NCI-H187 (cell line): ENCODE data around the gene CSK.
"Not testable (repeated sequence)": the region's sequence is repeated elsewhere in the genome, so short reads cannot be mapped to it uniquely, and the experiment has no call there.

ENCODE experiments used
- DNase-seq, 2 experiments: peaks; one replicate each; lab custom pipeline; 2025; lab: John Stamatoyannopoulos, UW

Gene CSK

DNA sequence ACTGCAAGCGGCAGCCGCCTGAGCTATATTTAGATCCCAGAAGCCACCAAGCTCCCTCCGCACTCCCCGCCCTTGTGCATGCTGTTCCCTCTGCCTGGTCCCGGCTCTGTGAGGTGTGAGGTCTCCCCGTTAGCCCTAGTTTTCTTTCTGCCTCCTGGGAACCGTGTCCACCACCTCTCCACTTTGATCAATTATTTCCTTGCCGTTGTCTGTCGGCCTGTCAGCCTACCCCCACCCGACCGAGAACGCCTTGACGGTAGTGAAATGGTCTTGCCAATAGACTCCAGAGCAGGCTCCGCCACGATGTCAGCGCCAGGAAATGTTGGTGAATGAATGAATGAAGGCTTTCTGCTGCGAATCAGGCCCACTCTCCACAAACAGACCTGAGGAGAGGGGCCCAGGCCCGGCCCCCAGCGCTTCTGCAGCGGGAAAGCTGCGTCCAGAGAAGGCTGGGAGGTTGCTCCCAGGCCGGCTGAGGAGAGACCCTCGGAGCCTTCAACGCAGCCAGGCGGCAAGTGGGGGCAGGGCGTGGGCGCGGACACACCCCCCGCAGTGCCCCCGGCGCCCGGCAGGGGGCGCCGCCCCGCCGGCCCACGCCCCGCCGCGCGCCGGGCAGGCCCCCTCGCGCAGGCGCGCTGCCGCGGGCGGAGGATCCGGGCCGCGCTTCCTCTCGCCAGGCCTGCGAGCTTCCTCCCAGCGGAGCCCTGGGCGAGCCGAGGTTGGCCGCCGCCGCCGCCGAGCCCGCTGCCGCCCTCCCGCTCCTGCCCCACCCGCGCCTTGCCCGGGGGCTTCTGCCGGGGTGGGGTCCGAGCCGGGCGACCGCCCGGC, at the start of gene CSK:
Gene CSK (plus strand): TSS at position 650 of the 828 bp plus-strand sequence. CDS start 16,218 bp downstream, outside the sequence.
- DNase-seq = peak in 1 of 2 experiments; percentile 52

DNA sequence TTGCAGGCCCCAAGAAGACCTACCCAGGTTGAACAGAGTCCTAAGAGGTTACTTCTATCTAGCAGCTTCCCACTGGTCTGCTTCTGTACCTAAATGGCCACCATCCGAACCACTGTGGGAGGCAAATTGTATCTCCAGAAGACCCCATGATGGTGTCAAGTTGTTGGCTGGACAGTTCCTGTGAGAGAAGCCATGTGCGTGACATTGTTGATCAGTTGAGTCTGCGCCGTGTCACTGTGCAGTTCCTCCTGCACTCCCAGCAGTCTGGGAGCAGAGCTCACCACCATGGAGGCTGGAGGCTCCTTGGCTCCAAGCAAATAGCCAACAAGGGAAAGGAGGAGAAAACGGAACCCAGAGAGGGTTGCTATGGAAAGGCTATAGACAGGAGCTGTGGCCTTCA, 49.0 kb upstream of the CSK start:
- DNase-seq = no peak

GRCh38 chr15:74733269-74733668, 48.6 kb upstream of the CSK start:
- no peak for DNase-seq

- no peak for DNase-seq
Observed at GRCh38 chr15:74735305-74735704, 46.6 kb upstream of the CSK start.

DNA sequence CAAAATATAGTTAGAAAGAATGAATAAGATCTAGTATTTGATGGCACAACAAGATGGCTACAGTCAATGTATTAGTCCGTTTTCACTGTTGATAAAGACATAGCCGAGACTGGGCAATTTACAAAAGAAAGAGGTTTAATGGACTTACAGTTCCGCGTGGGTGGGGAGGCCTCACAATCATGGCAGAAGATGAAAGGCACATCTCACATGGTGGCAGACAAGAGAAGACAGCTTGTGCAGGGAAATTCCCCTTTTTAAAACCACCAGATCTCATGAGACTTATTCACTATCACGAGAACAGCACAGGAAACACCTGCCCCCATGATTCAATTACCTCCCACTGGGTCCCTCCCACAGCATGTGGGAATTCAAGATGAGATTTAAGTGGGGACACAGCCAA, 43.6 kb upstream of the CSK start:
- not testable (repeated sequence) for DNase-seq

DNA sequence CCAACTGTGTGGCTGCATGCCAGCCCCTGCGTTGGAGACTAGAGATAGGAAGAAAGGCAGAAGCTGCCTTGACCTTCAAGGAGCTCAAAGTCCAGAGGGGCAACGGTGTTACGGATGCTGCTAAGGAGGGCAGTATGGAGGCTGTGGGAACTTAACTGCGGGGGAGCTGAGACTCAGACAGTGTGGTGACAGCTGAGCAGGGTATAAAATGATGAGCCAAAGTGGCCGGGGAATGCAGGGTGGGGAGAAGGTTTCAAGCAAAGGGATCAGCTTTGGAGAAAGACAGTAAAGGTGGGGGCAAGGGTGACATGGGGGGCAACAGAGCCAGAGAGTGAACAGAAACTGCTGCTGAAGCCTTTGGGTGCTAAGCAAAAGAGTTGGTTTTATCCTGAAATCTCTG, 39.5 kb upstream of the CSK start:
- no peak for DNase-seq

DNA sequence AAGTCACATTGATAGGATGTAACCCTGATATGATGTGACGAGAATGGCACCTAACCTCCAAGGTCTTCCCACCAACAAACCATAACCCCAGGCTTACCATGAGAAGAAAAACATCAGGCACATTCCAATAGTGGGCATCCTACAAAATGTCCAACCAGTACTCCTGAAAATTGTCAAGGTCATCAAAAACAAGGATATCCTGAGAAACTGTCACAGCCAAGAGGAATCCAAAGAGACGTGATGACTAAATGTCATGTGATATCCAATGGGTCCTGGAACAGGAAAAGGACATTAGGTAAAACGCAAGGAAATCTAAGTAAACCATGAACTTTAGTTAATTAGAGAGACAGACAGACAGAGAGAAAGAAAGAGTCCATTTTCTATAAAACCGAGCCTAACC, 35.5 kb upstream of the CSK start:
- DNase-seq = no peak

DNA sequence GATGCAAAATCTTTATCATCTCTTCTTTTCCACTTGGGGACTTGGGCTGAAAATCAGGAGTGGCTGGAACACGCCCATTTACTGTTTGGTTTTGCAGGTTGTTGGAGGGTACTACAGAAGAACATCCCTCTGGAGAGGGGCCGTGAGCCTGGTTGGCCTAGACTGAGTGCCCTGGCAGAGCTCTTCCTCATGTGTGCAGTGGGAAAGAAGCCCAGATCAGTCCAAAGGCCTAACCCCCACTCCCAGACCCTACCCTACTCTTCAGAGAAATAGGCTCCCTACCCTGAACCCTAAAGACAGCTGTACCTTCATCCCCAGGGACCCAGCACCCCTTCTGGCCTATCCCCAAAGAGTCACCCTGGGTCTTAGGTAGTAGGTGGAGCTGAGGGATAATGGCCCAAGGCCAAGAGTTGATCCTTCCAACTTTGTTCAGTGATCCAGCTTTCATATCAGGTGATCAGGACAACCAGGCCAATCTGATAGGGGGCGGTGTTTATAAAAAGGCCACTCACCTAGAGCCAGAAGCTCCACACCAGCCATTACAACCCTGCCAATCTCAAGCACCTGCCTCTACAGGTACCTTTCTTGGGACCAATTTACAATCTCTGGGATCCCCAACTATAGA, 33.4 kb upstream of the CSK start, which contains the start of gene CYP1A2:
Gene CYP1A2 (plus strand): TSS at position 524 of the 625 bp plus-strand sequence. CDS start 894 bp downstream, outside the sequence.
- no peak for DNase-seq

DNA sequence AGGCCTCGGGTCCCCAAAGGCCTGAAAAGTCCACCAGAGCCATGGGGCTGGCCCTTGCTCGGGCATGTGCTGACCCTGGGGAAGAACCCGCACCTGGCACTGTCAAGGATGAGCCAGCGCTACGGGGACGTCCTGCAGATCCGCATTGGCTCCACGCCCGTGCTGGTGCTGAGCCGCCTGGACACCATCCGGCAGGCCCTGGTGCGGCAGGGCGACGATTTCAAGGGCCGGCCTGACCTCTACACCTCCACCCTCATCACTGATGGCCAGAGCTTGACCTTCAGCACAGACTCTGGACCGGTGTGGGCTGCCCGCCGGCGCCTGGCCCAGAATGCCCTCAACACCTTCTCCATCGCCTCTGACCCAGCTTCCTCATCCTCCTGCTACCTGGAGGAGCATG, 32.0 kb upstream of the CSK start:
- no peak for DNase-seq

- no peak for DNase-seq
Observed at GRCh38 chr15:74750751-74751150, 31.1 kb upstream of the CSK start.

DNA sequence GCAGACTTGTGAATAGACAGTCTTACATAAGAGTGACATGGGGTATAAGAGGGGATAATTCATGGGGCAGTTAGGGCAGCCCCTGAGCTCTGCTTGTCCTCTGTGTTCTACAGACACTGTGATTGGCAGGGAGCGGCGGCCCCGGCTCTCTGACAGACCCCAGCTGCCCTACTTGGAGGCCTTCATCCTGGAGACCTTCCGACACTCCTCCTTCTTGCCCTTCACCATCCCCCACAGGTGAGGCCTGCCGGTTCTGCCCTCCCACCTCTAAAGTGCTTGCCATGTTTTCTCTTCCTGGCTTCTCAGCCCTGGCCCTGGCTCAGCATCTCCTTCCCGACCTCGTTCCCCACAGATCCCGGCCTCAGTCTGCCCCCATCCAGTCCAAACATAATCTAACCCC, 29.9 kb upstream of the CSK start:
- DNase-seq = no peak

GRCh38 chr15:74752531-74752930, 29.3 kb upstream of the CSK start:
- no peak for DNase-seq

DNA sequence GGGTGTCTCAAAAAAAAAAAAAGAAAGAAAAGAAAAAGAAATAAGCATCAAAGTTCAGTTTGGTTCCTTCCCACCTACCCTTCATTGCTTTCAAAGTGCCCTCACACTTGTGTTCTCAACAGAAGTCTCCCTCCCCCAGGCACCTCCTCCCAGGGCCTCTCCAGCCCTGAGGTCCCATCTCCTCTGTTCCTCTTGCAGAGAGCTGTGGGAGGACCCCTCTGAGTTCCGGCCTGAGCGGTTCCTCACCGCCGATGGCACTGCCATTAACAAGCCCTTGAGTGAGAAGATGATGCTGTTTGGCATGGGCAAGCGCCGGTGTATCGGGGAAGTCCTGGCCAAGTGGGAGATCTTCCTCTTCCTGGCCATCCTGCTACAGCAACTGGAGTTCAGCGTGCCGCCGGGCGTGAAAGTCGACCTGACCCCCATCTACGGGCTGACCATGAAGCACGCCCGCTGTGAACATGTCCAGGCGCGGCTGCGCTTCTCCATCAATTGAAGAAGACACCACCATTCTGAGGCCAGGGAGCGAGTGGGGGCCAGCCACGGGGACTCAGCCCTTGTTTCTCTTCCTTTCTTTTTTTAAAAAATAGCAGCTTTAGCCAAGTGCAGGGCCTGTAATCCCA, 27.2 kb upstream of the CSK start:
- no peak for DNase-seq

GRCh38 chr15:74758736-74759135, 23.1 kb upstream of the CSK start:
- no peak for DNase-seq

GRCh38 chr15:74762791-74763150, 19.1 kb upstream of the CSK start:
- no peak for DNase-seq

GRCh38 chr15:74763416-74763815, 18.5 kb upstream of the CSK start:
- no peak for DNase-seq

DNA sequence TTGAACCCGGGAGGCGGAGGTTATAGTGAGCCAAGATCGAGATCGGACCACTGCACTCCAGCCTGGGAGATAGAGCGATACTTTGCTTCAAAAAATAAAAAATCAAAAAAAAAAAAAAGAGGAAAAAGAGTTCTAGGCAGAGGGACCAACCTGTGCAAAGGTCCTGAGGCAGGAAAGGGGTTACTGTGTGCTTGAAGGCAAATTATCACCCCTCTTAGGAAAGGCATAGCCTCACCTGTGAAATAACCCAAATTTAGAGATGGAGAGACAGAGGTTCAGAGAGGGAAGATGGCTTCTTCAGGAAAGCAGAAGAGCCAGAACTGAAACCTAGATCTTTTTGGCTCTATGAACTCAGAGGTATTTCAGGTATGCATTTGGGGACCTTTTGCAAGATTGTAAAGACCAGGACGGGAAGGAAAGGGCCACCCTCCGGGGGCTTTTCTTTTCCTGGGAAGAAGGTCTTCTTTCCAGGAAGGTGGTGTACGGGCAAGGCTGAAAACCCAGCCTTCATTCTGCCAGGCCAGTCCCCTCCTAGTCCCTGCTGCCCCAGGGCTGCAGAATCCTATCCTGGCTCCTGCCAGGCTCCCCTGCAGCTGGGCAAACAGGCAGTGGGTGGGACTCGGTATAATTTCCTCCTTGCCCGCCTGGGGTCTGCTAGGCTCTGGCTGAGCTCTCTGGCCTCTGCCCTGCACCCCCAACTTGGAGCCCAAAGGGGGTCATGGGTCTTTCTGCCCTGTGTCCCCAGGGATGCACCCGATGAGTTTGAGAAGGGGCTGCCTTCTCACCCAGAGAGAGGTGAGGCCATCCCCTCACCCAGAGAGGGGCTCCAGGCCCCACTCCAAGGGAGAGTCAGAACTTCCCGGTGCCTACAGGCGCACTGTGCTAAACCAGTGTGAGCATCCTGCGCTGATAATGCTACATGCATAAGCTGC, 14.4 kb upstream of the CSK start:
- DNase-seq = no peak

DNA sequence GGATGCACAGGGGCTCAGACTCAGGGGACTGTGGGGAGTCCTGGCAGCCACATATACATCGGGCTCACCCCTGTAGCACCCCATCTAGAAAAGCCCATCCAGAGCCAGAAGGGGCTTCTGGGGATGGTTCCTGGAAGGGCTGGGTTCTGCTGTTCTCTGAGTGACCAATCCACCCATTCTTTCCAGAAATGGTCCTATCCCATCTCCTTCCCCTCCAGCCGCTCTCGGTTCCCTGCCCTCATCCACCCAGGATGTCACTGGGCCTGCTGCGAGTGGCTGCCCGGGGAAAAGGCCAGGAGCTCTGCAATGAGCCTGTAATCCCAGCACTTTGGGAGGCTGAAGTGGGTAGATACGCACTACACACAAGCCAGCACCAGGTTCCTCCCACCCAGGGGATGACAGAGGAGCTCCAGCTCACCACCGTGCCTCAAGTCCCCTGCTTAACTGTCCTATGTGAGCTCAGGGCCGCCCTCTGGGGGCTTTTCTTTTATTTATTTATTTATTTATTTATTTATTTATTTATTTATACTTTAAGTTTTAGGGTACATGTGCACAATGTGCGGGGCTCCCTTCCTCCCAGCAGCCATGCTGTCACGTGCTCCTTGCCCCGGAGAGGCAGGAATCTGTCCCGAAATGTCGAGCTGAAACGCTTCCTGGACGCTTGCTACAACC, 13.6 kb upstream of the CSK start:
- DNase-seq = no peak

GRCh38 chr15:74768771-74769342, 13.0 kb upstream of the CSK start:
- peak in 1 of 2 experiments; percentile 9 for DNase-seq

DNA sequence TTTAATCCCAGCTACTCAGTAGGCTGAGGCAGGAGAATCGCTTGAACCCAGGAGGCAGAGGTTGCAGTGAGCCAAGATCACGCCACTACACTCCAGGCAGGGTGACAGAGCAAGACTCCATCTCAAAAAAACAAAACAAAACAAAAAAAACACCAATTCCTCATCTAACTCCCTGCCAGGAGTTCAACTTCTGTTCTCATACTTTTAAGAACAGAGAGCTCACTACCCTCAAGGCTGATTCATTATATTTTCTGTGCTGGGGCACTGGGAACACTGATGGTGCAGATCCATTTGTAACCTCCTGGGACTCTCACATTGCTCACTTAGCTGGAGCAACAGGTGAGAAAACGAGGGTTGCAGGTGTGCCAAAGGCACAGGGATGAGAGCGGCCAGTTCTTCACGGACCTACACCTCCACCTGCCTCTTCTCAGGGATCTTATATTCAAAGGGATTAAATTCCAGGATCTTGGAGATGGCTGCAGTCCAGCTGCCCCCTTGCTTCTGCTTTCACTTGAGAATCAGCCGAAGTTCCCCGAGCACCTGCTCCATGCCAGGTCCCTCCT, 12.3 kb upstream of the CSK start:
- no peak for DNase-seq
